ENCODE measurements around the gene LRRN3. TPM values are rescaled to one million over a fixed set of nuclear protein-coding genes. Genes with fewer than 3 reads are reported as not detected.

The LRRN3 gene
- total and polyA plus RNA-seq, 2 of the 8 experiments (the other 6 are each of a cell fraction or from before 2014, with no cell fraction given), result 0.20 to 0.32 TPM

- H3K9ac ChIP-seq (replicated peaks in 1 of 4; ENCODE audit: extremely low read depth in 1 of 4, low read depth in 3 of 4, low read length in 3 of 4), result no peak overlapping the region
- no peak overlapping the region for H2BK5ac ChIP-seq (ENCODE audit: low read depth, low read length)
- no peaks in the 10 kb centered on the region for H3K9me3 ChIP-seq (ENCODE audit: insufficient read depth in 2 of 2, low read depth in 1 of 2, low read length in 1 of 2)
- H3K4me2 ChIP-seq (ENCODE audit: insufficient read depth in 1 of 2, low read depth in 2 of 2, low read length in 2 of 2), result no peak overlapping the region
- H3K23ac ChIP-seq (ENCODE audit: insufficient read length), result no peak overlapping the region
- no peak overlapping the region for H2BK20ac ChIP-seq (ENCODE audit: low read length)
- no peaks in the 10 kb centered on the region for H3K79me1 ChIP-seq (ENCODE audit: low read depth, low read length)
- no peak overlapping the region for H3K18ac ChIP-seq (ENCODE audit: extremely low read depth, low read length)
- no peak overlapping the region for H4K91ac ChIP-seq (replicated peaks; ENCODE audit: insufficient read length, low read length)
- DNase-seq (ENCODE audit: low read depth in 1 of 2, low spot score in 2 of 2), result no peak
- H3K4me3 ChIP-seq (ENCODE audit: extremely low read depth in 1 of 4, insufficient read depth in 2 of 4, low read depth in 3 of 4, low read length in 4 of 4), result no peak overlapping the region
- H3K36me3 ChIP-seq (ENCODE audit: control insufficient read depth in 2 of 4, insufficient read depth in 4 of 4, low read length in 3 of 4), result no peaks in the 10 kb centered on the region
- ChIA-PET CTCF (ENCODE audit: partially characterized antibody) (interaction anchor here (0.6 to 1.5 kb wide), 3 partner anchors 10 to 488 kb away, joined by 3 to 8 read pairs (median 3); partner anchors contain the start of gene IMMP2L), POLR2A (ENCODE audit: partially characterized antibody) (no interaction called here)
- H2BK120ac ChIP-seq (replicated peaks; ENCODE audit: low read depth, low read length), result no peak overlapping the region
- no peak overlapping the region for H2AK5ac ChIP-seq (ENCODE audit: low read depth, low read length)
- peak; percentile 39 for FAIRE-seq
- H3K27ac ChIP-seq (ENCODE audit: low read depth, low read length), result no peak overlapping the region
- H4K20me1 ChIP-seq (replicated peaks in 1 of 2; ENCODE audit: control insufficient read depth in 1 of 2, insufficient read depth in 2 of 2, low read length in 2 of 2), result no peaks in the 10 kb centered on the region
- no peaks in the 10 kb centered on the region for H3K79me2 ChIP-seq (ENCODE audit: control insufficient read depth in 1 of 2, insufficient read depth in 2 of 2, low read length in 2 of 2)
- H2AFZ ChIP-seq (ENCODE audit: low read length), result no peak overlapping the region
- H3K56ac ChIP-seq (replicated peaks; ENCODE audit: insufficient read length, low read depth, low read length), result no peak overlapping the region
- no peak overlapping the region for H4K8ac ChIP-seq (ENCODE audit: extremely low read depth, insufficient read depth, low read length)
- no peak overlapping the region for H4K5ac ChIP-seq (ENCODE audit: insufficient read length, low read depth, low read length)
- H3K14ac ChIP-seq (ENCODE audit: insufficient read length), result no peak overlapping the region
- H2BK12ac ChIP-seq (ENCODE audit: low read depth, low read length), result no peak overlapping the region
- peaks cover 0 to 18% (median 12%) of the 10 kb centered on the region in 4 experiments; a peak in 4 of 7 replicates for H3K4me1 ChIP-seq (replicated peaks in 1 of 4; ENCODE audit: control insufficient read depth in 3 of 4, insufficient read depth in 4 of 4, low read length in 3 of 4)
- no peak overlapping the region for H2BK15ac ChIP-seq (ENCODE audit: low read length)
- no peak overlapping the region for H3K4ac ChIP-seq (replicated peaks; ENCODE audit: insufficient read length, low read depth, low read length)
- no peaks in the 10 kb centered on the region for H3K23me2 ChIP-seq (ENCODE audit: low read depth, low read length)
- H3K27me3 ChIP-seq (replicated peaks in 1 of 4; ENCODE audit: control insufficient read depth in 3 of 4, extremely low read depth in 1 of 4, insufficient read depth in 3 of 4, low read length in 3 of 4), result no peaks in the 10 kb centered on the region
- WGBS, 2 experiments (ENCODE audit: extremely low coverage in 1 of 2, insufficient coverage in 1 of 2, insufficient read length in 1 of 2, insufficient replicate concordance in 2 of 2, low coverage in 1 of 2, low lambda C conversion rate in 2 of 2, missing lambda C conversion rate in 1 of 2), result 79% methylated on average over 2 of the region's 2 CpGs; no CpG with 5 or more reads in 1 of the 2 experiments
- TF ChIP-seq CBX8 (IDR thresholded peaks at IDR 0.05; ENCODE audit: borderline replicate concordance, low read depth, low read length) (no peak), CTBP2 (IDR thresholded peaks at IDR 0.05; ENCODE audit: borderline replicate concordance, insufficient read depth, insufficient read length, low read length) (no peak)
Observed at GRCh38 chr7:111092406-111093236, 1.7 kb downstream of the LRRN3 start.

Data from H1 (cell line).